GM10248 (cell line): ENCODE results near the gene FAM89A.
"Not testable (repeated sequence)": the region's sequence is repeated elsewhere in the genome, so short reads cannot be mapped to it uniquely, and the experiment has no call there.

ENCODE experiments used
- CTCF ChIA-PET: fragments of 300-600 bp; sonication (Branson Sonifier 250); formaldehyde crosslinking; extraction: SDS; loops from one replicate; lab custom pipeline; 2021; ENCODE audit warnings: antibody characterized with exemption; lab: Yijun Ruan, JAX
- POLR2A ChIA-PET: fragments of 350-650 bp; sonication (Branson Sonifier 250); formaldehyde crosslinking; extraction: SDS; loops from one replicate; lab custom pipeline; 2020; ENCODE audit warnings: antibody characterized with exemption; lab: Yijun Ruan, JAX
- DNase-seq: peaks from one replicate; pipeline ENCODE4 v3.0.0; 2012; ENCODE audit errors: extremely low spot score
- CTCF ChIP-seq: IDR thresholded peaks from 2 replicates; pipeline ENCODE4 v1.5.1; 2012; ENCODE audit warnings: mild to moderate bottlenecking, low read depth; ENCODE audit errors: extremely low read depth, missing control alignments, control extremely low read depth

Gene FAM89A

GRCh38 chr1:231016966-231017365 is 23.1 kb downstream of the FAM89A start:
- ChIA-PET POLR2A (no interaction called here), CTCF (no interaction called here)
- no peak for DNase-seq
- TF ChIP-seq CTCF, result no peak

- CTCF ChIA-PET, result no interaction called here
- no peak for DNase-seq
- no peak for TF ChIP-seq CTCF
- POLR2A ChIA-PET, result interaction anchor here (0.6 kb wide), 1 partner anchor 9 kb away, joined by 5 read pairs; no protein-coding TSS in a partner anchor
Measured at GRCh38 chr1:231016234-231016633, 23.8 kb downstream of the FAM89A start.

- POLR2A ChIA-PET, result no interaction called here
- CTCF ChIA-PET, result interaction anchor here (1.2 kb wide), 1 partner anchor 197 kb away, joined by 5 read pairs; no protein-coding TSS in a partner anchor
- no peak for TF ChIP-seq CTCF
- DNase-seq, result no peak
Measured at GRCh38 chr1:231013391-231014015, 26.6 kb downstream of the FAM89A start.

- CTCF ChIA-PET, result no interaction called here
- TF ChIP-seq CTCF, result no peak
- no peak for DNase-seq
- POLR2A ChIA-PET, result no interaction called here
Measured at GRCh38 chr1:231011963-231012362, 28.1 kb downstream of the FAM89A start.

GRCh38 chr1:231011360-231011759 is 28.7 kb downstream of the FAM89A start:
- POLR2A ChIA-PET, result no interaction called here
- DNase-seq, result no peak
- CTCF ChIA-PET, result no interaction called here
- TF ChIP-seq CTCF, result no peak

GRCh38 chr1:231007535-231007934 is 32.5 kb downstream of the FAM89A start:
- DNase-seq, POLR2A ChIA-PET, CTCF ChIA-PET: not testable (repeated sequence)

GRCh38 chr1:231001892-231002291 is 38.2 kb downstream of the FAM89A start:
- ChIA-PET CTCF (interaction anchor here (0.9 to 1.4 kb wide), 3 partner anchors 11 to 26 kb away, joined by 3 to 4 read pairs (median 3); no protein-coding TSS in a partner anchor), POLR2A (no interaction called here)
- no peak for TF ChIP-seq CTCF
- no peak for DNase-seq
